ENCODE measurements around the gene LSM3.
A peak's percentile ranks its signal among the peaks of the same experiment; 100 is the strongest.

The LSM3 gene

DNA sequence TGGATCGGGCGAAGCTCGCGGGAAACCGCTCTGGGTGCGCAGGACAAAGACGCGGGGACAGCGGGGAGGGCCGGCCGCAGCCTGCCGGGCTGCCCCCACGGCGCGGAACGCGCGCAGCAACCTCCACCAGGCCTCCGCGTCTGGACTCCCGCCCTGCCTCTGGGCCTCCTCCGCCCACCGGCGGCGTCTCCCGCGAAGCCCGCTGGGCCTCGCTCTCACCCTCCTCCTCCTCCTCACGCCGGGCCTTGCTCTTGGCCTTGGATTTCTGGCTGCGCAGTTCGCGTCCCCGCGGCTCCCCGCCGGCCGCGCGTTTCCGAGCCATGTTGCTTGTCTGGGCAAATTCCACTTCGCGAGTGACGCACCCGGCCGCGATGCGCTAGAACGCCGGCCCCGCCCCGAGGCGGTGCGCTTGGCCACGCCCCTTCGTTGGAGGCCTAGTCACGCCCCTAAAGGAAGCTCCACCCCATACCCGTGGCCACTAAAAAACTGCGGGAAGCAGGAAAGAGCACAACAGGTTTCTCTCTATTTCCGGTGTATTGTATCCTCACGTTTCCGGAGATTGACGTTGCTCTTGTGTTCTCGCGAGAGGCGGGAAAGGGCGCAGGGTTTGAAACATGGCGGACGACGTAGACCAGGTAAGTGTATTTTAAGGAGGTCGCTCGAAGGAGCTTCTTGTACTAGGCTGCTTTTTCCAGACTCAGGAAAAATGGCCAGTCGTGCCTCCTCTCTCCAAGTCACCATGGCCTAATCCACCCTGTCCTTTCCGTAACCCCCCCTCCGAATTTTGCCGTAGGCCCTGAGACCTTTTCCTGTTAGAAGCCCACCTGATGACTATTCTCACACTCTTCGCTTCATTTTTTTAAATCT, at the start of gene LSM3, which contains the start of gene XPC:
Gene LSM3, plus strand, starts transcription at position 571 of the 867 bp plus-strand sequence. Its CDS starts 44 bp downstream, at position 615.
Gene XPC, minus strand, starts transcription at position 355 of the 867 bp plus-strand sequence. Its CDS starts 33 bp downstream, at position 322.
- FAIRE-seq, result peak; percentile 98

DNA sequence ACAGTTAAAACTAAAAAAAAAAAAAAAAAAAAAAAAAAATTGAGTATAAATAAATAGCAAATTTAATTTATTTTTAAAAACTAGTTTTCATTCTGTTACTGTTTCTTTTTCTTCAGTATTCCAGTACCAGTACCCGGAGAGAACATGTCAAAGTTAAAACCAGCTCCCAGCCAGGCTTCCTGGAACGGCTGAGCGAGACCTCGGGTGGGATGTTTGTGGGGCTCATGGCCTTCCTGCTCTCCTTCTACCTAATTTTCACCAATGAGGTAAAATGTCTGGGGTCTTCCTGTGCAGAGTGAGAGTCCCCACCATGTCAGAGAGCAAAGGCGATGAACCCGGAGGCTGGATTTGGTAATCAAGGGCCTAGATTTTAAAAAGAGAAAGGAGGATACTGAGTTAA, 49.3 kb upstream of the LSM3 start:
- no peak for FAIRE-seq

DNA sequence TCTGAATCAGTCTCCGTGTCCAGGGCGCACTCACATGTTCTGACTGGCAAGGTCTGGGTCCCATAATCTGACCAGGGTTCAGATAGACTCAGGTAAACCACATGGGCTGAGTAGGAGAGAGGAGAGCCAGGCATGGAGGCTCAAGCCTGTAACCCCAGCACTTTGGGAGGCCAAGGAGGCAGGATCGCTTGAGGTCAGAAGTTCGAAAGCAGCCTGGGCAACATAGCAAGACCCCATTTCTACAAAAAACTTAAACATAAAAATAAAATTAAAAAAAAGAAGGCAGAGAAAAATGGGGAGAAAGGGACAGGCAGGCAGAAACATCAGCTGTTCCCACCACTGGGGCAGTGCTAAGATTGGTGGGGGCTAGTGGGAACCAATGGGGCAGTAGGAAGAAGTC, 48.4 kb upstream of the LSM3 start:
- no peak for FAIRE-seq

DNA sequence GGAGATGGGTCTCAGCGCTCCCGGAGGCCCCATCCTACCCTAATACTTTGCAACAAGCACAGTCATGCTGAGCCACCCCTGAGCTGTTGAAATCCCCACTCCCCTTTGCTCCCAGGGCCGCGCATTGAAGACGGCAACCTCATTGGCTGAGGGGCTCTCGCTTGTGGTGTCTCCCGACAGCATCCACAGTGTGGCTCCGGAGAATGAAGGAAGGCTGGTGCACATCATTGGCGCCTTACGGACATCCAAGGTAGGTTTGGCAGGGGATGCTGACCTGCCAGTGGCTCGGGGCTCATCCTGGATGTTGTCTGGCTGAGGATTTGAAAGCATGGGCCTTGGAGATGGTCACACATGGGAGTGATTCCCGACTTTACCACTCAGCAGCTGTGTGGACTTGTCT, 47.9 kb upstream of the LSM3 start:
- no peak for FAIRE-seq

DNA sequence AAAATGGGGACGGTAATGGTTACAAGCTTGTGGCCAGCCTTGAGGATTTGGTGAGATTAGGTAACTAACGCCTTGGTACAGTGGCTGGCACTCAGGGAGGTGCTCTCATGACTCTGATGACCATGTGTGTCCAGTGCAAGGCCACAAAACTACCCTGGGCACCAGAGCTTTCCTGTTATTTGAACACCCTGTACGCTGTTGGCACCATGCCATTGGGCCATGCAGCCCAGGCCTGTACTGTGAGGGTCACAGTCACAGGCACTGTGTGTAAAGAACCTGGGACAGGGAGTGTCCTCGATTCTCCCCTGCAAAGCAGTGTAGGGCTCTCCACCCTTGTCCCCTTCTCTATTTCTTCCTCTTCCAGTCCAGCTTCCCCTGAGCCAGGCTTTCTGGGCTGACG, 47.5 kb upstream of the LSM3 start:
- no peak for FAIRE-seq

DNA sequence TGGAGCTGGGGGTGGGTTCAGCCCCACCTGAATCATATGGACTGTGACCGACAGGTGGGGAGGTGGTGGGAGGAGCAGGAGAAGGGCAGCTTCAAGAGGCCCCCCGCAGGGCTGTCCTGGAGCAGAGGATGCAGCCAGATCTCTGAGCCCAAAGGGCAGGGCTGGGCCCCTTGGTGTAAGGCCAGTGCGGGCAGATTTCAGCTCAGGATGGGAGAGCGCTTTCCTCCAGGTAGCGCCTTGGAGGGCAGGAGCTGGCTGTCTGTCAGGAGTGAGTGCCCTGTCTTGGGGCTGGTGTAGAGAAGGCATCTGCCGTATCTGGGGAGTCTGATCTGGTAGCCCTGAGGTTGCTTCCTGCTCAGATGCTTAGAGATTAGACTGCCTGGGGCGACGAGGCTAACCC, 46.5 kb upstream of the LSM3 start:
- no peak for FAIRE-seq

DNA sequence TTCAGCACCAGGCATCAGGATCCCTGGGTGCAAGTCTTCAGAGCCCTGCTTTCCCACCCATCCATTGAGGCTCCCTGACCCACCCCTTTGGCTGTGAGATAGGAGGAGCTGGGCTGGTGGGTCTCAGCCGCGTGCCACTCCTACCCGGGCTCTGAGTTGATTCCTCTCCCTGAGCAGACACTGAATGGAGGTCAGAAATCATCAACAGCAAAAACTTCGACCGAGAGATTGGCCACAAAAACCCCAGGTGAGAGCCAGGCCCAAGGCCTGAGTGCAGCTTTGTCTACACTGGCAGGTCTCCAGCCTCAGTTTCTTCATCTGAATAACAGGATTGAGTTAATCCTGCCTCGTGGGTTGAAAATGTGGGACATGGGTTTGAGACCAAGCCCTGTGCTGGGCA, 45.9 kb upstream of the LSM3 start:
- FAIRE-seq, result no peak

DNA sequence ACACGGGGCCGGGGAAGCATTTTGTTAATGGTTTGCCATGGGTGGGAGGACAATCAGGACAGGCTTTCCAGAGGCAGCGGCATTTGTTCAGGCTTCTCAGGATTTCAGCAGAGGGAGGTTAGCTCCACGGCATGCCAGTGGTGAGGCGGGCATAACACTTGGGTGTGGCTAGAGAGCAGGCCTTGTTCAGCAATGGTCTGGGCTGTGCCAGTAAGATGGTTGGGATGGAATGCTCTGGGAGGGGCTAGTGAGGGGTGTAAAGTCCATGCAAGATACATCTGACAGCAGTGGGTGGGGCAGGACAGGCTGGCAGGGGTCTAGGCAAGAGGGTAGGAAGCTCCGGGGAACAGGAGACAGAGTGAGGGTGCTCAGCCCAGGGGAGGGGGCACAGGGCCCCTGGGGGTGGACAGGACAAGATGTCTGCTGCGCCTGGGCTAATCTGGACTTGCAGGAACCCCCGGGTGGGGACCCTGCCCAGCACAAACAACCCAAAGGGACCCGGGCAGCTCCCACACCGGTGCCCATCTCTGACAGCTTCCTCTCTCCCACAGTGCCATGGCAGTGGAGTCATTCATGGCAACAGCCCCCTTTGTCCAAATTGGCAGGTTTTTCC, 45.3 kb upstream of the LSM3 start:
- FAIRE-seq, result no peak

DNA sequence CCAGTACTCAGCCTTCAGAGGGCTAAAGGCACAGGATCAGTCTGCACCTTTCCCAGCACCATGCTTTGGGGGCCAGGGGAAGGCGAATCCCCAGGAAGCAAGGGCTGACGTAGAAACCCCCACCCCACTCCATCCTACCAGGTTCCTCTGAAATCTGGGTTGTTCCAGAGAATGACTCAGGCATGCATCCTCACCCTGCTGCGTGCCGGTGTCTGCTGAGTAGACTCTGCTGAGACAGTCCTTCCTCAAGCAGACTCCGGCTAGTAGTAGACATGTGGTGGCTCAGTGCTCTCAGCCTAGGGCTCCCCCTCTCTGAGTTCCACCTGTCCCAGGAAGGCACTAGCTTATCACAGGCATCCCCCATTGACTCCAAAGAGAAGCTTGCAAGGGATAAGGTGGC, 44.7 kb upstream of the LSM3 start:
- FAIRE-seq, result no peak

DNA sequence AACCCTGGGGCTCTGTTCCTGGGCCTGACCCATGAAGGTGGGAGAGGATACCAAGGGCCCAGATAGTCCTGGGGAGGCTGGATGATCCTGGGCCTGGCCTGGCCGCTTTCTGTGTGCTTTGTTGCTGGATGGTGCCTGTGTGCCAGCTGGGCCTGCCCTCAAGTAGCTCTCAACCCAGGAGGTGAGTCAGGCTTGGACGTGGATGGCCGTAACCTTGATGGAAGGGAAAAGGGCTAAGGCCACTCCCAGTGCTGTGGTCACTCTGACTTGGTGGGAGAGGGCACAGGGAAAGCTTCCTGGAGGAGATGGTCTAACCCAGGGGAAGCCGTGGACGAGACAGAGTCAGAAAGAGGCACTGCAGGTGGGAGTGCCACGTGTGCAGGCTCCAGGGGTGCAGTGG, 44.3 kb upstream of the LSM3 start:
- no peak for FAIRE-seq

DNA sequence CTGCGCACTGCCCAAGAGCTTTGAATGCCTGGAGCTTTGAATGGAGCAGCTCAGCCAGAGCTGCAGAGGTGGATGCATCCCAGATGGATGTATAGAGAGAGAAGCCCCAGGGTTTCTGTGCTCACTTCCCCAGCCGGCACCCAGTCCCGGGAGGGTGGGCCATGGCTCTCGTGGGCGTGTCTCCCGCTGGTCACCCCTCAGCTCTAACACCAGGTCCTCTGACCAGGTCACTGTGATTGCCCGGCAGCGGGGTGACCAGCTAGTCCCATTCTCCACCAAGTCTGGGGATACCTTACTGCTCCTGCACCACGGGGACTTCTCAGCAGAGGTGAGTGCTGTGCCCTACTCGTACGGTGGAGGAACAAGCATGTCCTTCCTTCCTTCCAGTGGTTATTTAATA, 43.0 kb upstream of the LSM3 start:
- FAIRE-seq, result no peak

DNA sequence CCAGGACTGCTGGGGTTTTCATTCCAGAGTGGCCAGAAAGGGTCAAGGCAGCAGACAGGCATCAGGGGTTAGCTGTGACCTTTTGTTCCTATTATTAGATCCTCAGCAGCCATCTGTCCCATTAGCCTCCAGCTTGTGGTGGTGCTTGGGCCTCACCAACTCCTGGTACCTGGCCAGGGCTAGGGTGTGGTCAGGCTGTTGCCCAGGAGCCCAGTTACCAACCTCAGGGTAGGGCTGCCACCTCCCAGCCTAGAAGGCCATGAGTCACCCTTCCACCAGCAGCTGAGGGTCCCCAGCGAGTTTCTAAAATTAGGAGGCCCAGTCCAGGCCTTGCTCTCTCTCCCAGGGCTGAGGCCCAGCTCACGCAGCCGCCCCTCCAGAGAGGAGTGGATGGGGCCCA, 41.6 kb upstream of the LSM3 start:
- no peak for FAIRE-seq

DNA sequence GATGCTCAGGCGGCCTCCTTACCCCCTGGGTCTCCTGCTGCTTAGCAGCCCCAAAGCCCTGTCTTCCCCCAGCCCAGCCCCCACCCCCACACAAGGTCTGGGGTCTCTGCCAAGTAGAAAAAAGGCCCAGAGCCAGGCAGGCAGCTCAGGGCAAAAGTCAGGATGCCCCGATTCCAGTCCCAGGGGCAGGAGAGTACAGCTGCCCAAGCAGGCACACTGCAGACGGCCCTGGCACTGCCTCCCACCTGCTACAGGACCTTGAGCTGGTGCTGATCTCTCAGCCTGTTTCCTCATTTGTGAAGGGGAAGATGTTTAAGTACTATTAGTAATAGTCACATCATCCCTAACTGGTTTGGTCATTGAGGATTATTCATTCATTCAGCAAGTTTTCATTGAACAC, 41.2 kb upstream of the LSM3 start:
- no peak for FAIRE-seq

DNA sequence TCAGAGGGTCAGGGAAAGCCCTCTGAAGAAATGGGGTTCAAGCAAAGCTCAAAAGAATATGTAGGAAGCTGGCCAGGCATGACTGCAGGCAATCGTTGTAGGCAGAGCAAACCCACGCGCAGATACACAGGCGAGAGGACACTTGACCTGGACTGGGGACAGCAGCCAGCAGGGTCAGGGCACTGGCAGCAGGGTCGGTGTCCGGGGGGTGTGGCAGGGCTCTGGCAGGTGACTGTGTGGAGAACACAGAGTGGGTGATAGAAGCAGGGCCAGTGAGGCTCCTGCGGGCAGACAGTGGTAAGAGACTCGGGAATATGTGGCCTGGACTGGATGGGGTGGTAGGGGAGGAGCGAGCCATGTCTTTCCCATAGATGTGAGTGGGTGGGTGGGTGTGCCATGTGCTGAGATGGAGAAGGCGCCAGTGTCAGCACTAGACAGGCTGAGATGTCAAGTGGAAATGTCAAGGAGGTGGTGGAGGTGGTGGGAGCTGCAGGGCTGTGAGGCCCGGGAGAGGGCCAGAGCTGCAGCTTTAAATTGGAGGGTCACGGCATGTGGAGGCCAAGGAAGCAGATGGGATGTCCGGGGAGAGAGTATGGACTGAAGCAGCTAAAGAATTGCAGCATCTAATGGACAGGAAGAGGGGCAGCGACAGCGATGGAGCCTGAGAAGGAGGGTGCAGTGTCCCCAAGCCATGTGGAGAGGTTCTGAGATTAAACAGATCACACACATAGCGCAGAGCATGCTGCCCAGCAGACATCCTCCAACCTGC, 40.3 kb upstream of the LSM3 start:
- FAIRE-seq, result no peak

DNA sequence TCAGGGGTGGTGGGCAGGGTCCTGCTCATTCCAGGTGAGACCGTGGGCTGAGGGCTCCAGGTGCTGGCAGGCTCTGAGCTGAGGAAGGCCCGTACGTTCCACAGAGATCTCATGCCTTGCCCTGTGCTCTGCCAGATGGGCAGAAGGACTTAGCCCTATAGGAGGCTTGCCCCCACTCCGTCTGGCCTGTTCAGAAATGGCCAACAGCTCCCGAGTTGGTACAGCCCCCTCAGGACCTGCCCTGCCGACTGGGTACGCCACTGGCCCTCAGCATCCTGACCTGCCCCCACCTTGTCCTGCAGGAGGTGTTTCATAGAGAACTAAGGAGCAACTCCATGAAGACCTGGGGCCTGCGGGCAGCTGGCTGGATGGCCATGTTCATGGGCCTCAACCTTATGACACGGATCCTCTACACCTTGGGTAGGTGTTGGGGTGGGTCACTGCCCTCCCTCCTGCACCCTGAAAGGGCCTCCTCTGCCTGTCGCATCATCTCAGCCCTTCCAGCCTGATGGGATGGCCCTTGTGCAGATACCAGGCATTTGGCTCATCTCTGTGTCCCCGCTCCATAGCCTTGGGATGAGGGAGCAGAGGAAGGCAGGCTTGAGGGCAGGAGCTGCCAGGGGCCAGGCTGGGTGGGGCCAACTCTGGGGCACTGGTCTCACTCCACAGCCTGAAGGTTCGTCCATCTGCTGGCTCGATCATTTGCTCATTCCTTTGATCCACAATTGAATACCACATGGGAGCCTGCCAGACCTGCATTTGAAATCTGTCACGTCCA, 39.5 kb upstream of the LSM3 start:
- FAIRE-seq, result no peak

DNA sequence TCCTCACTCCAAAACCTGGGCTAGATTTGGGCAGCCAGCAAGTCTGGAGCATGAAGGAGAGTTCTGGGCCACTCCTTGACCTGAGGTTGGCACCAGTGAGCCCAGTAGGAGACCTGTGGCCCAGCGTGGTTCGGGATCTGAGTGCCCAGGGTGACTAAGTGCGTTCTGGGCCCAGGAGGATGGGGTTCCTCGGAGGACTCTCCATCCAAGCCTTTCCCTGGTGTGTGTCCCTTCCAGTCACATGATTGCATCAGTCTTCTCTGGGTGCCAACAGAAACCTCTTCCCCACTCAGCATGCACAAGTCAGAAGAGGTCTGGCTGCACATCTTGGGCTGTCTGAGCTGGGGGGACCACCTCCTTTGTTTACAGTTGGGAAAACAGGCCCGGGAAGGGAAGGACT, 38.8 kb upstream of the LSM3 start:
- FAIRE-seq, result no peak

DNA sequence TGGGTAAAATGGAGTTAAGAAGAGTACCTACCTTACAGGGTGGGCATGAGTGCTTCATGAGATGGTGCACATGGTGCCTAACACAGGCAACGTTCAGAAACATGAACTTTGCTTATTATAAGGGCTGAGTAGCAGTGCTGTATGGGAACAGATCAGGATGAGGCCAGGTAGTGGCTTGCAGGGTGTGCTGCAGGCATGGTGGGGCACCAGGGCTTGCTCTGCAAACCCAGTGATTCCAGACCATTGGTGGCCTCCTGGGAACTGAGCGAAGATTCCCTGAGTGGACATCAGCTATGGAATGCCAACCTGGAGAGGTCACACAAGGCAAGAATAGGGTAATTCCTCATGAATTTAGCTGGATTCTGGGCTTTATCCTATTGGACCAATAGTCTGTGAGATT, 37.9 kb upstream of the LSM3 start:
- FAIRE-seq, result no peak

DNA sequence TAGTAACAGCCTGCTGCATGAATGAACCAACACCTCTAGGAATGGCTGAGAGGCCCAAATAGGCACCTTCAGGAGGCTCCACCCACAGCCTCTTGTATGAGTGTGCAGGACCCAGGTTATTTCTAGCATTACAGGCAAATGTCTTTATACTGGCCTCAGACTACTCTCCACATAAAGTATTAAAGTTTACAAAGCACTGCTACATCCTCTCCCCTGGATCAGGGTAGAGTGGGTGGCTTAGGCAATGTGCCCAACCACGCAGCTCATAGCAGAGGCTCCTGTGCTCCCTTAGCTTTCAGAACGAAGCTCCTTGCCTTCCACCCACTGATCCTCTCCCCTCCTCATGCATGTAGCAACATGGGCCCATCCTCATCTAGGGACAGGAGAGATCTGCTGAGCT, 37.5 kb upstream of the LSM3 start:
- no peak for FAIRE-seq

DNA sequence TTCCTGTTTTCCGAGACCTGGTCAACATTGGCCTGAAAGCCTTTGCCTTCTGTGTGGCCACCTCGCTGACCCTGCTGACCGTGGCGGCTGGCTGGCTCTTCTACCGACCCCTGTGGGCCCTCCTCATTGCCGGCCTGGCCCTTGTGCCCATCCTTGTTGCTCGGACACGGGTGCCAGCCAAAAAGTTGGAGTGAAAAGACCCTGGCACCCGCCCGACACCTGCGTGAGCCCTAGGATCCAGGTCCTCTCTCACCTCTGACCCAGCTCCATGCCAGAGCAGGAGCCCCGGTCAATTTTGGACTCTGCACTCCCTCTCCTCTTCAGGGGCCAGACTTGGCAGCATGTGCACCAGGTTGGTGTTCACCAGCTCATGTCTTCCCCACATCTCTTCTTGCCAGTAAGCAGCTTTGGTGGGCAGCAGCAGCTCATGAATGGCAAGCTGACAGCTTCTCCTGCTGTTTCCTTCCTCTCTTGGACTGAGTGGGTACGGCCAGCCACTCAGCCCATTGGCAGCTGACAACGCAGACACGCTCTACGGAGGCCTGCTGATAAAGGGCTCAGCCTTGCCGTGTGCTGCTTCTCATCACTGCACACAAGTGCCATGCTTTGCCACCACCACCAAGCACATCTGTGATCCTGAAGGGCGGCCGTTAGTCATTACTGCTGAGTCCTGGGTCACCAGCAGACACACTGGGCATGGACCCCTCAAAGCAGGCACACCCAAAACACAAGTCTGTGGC, 36.8 kb upstream of the LSM3 start:
- FAIRE-seq, result no peak

DNA sequence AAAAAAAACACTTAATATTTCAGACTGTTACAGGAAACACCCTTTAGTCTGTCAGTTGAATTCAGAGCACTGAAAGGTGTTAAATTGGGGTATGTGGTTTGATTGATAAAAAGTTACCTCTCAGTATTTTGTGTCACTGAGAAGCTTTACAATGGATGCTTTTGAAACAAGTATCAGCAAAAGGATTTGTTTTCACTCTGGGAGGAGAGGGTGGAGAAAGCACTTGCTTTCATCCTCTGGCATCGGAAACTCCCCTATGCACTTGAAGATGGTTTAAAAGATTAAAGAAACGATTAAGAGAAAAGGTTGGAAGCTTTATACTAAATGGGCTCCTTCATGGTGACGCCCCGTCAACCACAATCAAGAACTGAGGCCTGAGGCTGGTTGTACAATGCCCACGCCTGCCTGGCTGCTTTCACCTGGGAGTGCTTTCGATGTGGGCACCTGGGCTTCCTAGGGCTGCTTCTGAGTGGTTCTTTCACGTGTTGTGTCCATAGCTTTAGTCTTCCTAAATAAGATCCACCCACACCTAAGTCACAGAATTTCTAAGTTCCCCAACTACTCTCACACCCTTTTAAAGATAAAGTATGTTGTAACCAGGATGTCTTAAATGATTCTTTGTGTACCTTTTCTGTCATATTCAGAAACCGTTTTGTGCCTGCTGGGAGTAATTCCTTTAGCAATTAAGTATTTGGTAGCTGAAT, 35.9 kb upstream of the LSM3 start:
- no peak for FAIRE-seq
